ENCODE data around the gene STK32C.

STK32C gene

GRCh38 chr10:132336064-132336746 is 28.5 kb upstream of the STK32C start:
- TF ChIP-seq GLIS3 (CRISPR knock-in tag; IDR thresholded peaks at IDR 0.05) (no peak), RARB (CRISPR knock-in tag; IDR thresholded peaks at IDR 0.05) (no peak), CSDC2 (CRISPR knock-in tag; IDR thresholded peaks at IDR 0.05) (no peak), OSR1 (CRISPR knock-in tag; IDR thresholded peaks at IDR 0.05) (no peak), POU6F1 (CRISPR knock-in tag; IDR thresholded peaks at IDR 0.05; ENCODE audit: borderline replicate concordance, low read depth) (no peak), ZFP30 (CRISPR knock-in tag; IDR thresholded peaks at IDR 0.05) (no peak), BACH2 (CRISPR knock-in tag; IDR thresholded peaks at IDR 0.05; ENCODE audit: borderline replicate concordance) (no peak), TSHZ2 (CRISPR knock-in tag; IDR thresholded peaks at IDR 0.05) (no peak), ISL1 (CRISPR knock-in tag; IDR thresholded peaks at IDR 0.05) (no peak), ZNF8 (CRISPR knock-in tag; IDR thresholded peaks at IDR 0.05) (no peak), TOX (CRISPR knock-in tag; IDR thresholded peaks at IDR 0.05; ENCODE audit: borderline replicate concordance) (no peak), PPARA (CRISPR knock-in tag; IDR thresholded peaks at IDR 0.05; ENCODE audit: borderline replicate concordance) (no peak), ARNTL (CRISPR knock-in tag; IDR thresholded peaks at IDR 0.05; ENCODE audit: borderline replicate concordance, low read depth) (no peak), ESRRG (CRISPR knock-in tag; IDR thresholded peaks at IDR 0.05) (no peak), ZFP3 (CRISPR knock-in tag; IDR thresholded peaks at IDR 0.05) (no peak), CREB5 (CRISPR knock-in tag; IDR thresholded peaks at IDR 0.05; ENCODE audit: low read depth) (no peak)
- ATAC-seq: no peak

- no peak for ATAC-seq
Measured at GRCh38 chr10:132335189-132336063, 27.7 kb upstream of the STK32C start.

More at GRCh38 chr10:132335189-132336063, 27.7 kb upstream of the STK32C start:
- no peak for TF ChIP-seq PATZ1 (CRISPR knock-in tag; IDR thresholded peaks at IDR 0.05; ENCODE audit: borderline replicate concordance)
- no peak for TF ChIP-seq ZNF70 (CRISPR knock-in tag; IDR thresholded peaks at IDR 0.05)
- TF ChIP-seq ZC3H10 (CRISPR knock-in tag; IDR thresholded peaks at IDR 0.05): no peak
- TF ChIP-seq OSR1 (CRISPR knock-in tag; IDR thresholded peaks at IDR 0.05): no peak
- no peak for TF ChIP-seq ZFP3 (CRISPR knock-in tag; IDR thresholded peaks at IDR 0.05)
- TF ChIP-seq GLIS3 (CRISPR knock-in tag; IDR thresholded peaks at IDR 0.05): no peak
- TF ChIP-seq TSHZ2 (CRISPR knock-in tag; IDR thresholded peaks at IDR 0.05): no peak
- TF ChIP-seq TCF4 (CRISPR knock-in tag; IDR thresholded peaks at IDR 0.05; ENCODE audit: borderline replicate concordance): no peak
- TF ChIP-seq ZNF8 (CRISPR knock-in tag; IDR thresholded peaks at IDR 0.05): no peak
- TF ChIP-seq ZNF565 (CRISPR knock-in tag; conservative IDR thresholded peaks at IDR 0.05; ENCODE audit: low read depth): no peak
- TF ChIP-seq POU6F1 (CRISPR knock-in tag; IDR thresholded peaks at IDR 0.05; ENCODE audit: borderline replicate concordance, low read depth): no peak
- TF ChIP-seq CSDC2 (CRISPR knock-in tag; IDR thresholded peaks at IDR 0.05): no peak
- no peak for TF ChIP-seq BACH2 (CRISPR knock-in tag; IDR thresholded peaks at IDR 0.05; ENCODE audit: borderline replicate concordance)
- no peak for TF ChIP-seq ESRRG (CRISPR knock-in tag; IDR thresholded peaks at IDR 0.05)

All from SK-N-SH treated with all-trans-retinoic acid at 6 μM for 48 hours (cell line).